Inferior parietal cortex (tissue), 1 donor: ENCODE results near the gene FIGN.

Experiments used
- DNase-seq: peaks from one replicate; pipeline ENCODE4 v3.0.0-alpha.2; 2016; ENCODE audit errors: extremely low spot score

Gene FIGN

DNA sequence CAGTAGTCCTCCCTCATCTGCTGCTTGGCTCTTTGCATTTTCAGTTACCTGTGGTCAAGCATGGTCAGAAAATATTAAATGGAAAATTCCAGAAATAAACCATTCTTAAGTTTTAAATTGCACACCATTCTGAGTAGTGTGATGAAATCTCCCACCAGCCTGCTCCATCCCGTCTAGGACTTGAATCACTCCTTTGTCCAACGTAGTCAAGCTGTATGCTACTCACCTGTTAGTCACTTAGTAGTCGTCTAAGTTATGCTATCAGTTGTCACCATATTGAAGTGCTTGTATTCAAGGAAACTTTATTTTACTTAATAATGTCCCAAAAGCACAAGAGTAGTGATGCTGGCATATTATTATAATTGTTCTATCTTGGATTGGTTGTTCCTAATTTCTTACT, 172.5 kb downstream of the FIGN start:
- no peak for DNase-seq

DNA sequence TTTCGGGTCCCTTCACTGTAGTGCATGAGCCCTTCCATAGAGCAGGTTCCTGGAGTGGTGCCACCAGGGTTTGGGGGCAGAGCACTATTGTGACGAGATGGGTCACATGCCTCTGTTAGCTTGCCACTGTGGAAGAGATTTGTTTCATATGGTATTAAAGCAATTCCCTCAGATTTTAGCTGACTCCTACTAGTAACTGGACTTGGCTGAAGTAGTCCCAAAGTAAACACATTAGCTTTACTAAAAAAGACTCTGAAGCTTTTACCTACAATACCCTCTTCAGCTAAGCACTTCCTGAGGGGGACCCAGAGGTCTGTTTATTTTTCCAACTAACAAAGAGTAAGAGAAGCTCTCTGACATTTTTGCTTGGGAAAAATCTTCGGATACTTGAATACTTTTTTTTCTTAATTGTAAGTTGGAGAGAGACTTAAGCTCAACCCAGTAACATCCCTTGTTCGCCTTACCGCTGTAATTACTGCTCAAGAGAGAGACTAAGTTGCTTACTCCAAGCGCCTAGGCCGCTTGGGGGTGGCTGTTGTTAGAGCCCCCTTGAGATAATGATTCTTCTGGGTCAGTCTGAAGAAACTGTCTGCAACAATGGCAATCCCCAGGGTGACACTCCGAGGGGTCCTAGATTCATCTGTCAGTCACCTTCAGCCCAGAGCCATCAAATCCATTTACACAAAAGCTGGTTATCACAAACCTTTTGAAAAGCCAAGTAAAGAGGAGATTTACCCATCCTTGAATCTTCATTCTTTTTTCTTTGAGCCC, 177.4 kb downstream of the FIGN start:
- no peak for DNase-seq

DNA sequence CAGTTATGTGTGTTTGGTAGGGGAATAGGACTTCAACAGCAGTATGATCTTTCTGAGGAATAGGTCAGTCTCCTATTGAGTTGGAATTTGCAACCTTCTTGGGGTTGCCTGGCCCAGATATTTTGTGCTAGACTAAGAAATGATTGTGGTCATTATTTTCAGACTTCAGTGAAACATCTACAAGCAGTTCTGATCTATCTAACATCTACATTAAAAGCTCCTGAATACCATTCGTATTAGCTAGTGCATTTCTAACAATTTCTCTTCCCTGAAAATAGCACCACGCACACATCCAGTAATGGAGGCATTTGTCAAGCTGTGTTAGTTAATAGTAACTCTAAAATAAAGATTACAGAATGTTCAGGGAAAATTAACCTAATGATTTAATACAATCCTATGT, 179.3 kb downstream of the FIGN start:
- no peak for DNase-seq

DNA sequence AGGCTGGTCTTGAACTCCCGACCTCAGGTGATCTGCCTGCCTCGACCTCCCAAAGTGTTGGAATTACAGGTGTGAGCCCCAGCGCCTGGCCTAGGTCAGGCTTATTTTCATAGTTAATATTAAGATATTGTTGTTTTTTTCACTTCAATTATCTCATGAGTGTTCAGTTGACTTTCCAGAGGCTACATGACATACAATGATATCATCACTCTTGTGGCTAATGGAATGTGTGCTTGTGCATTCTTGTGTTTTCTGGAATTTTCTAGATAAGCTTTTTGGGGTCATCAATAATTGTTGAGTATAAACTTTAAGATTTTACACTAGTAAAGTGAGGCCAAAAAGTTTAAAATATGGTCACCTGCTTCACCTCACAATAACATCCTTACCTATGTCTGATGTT, 180.9 kb downstream of the FIGN start:
- DNase-seq: no peak

DNA sequence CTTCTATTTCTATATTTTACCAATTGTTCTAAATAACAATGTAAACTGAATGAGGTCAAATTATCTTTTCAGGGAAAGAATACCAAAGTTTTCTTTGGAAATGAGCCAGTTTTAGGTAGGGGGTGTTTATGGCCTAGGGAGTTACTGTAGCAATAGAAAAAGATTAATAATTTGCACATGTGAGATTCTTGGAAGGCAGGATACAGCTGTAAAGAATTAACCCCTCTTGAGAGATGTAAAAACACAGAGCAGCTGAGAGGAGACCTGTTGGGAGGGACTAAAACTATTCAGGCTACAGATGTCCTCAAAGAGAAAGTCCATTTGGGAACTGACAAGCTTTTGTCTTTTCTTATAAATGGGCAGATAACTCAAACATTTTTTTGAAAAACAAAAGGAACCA, 182.2 kb downstream of the FIGN start:
- DNase-seq: no peak

DNA sequence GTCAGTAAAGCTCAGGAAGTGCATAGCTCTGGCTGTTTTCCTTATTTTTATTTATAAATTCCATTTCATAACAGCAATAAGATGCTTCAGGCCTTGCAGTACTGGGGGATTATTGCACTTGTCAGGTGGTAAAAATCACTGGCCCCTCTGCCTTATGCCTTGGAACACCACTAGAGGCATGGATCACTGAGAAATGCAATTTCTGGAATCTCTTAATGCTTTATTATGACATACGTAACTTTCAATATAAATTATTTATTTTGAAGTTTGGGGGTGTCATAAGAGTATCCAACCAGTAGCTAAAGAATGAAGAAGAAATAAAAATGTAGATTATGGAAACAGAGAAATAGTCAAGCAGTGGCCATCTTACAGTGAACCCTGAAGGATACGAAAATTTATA, 183.1 kb downstream of the FIGN start:
- DNase-seq: no peak

DNA sequence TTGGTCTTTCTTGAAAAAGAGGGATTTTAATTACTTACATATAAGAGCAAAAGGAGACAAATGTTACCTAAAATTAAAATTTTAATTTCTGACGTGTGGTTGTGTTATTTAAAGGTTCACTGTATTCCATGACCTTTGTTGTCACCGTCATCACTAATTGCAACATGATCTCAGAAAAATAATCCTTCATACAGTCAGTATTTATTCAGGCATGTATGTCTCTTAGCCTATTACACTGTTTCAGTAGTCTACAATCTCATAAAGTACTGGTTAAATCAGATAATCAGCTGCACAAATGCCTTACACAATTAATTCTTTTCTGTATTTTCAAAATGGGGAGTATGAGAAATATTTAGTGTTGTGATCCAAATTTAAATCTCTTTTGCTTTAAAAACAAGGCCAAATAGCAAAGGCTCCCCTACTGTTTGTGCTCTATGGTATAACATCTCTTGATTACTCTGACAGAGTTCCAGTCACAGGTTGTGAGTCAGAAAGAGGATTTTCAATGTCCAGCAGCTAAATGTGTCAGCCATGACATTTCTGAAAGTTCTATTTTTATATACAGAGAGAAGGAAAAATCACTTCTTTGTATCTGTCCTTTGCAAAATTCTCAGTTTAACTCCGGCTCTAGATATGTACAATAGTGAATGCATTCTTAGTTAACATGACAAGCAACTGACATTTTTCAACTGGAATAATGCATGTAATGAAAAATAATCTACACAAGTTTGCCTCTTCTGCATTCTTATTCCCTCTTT, 184.0 kb downstream of the FIGN start:
- no peak for DNase-seq

DNA sequence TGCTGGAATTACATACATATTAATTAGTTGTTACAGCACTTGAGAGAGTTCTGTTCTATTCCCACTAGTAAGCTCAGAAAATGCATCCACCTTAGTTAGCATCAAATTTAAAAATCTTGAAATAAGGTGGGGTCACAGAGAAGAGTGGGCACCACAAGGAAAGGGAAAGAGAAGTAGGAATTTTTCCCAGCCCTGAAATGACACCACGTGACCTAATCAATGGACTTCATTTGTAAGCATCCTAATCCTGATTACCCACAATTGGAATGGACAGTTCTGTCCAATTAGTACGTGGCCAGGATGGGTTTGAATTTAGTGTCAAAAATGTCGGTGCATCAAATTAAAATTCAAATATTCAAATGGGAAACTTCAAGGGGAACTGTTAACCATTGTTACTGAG, 186.8 kb downstream of the FIGN start:
- no peak for DNase-seq
